ENCODE data around the gene DOCK4.

DOCK4 gene

GRCh38 chr7:112205343-112206237 lies 609 bp downstream of the DOCK4 start:
- DNase-seq, result peak; percentile 69
- peaks cover 38% of the 10 kb centered on the region for H3K4me1 Mint-ChIP-seq
- peaks cover 6% of the 10 kb centered on the region for H3K36me3 Mint-ChIP-seq (ENCODE audit: low read depth)
- no peaks in the 10 kb centered on the region for H3K9me3 Mint-ChIP-seq
- peak overlapping the region; percentile 86 for H3K27ac Mint-ChIP-seq
- H3K27me3 Mint-ChIP-seq (ENCODE audit: low read depth, poor library complexity), result no peaks in the 10 kb centered on the region
- no peak for TF ChIP-seq CTCF (IDR thresholded peaks at IDR 0.05)
- peak overlapping the region; percentile 98 for H3K4me3 Mint-ChIP-seq

- DNase-seq, result no peak
- Mint-ChIP-seq H3K36me3 (ENCODE audit: low read depth) (peaks cover 6% of the 10 kb centered on the region), H3K27ac (peak overlapping the region; percentile 86), H3K9me3 (no peaks in the 10 kb centered on the region), H3K27me3 (ENCODE audit: low read depth, poor library complexity) (no peaks in the 10 kb centered on the region), H3K4me3 (peak overlapping the region; percentile 98), H3K4me1 (peaks cover 38% of the 10 kb centered on the region)
- TF ChIP-seq CTCF (IDR thresholded peaks at IDR 0.05), result no peak
Observed at GRCh38 chr7:112204499-112205342, 1.5 kb downstream of the DOCK4 start.

- H3K4me3 Mint-ChIP-seq, result peak overlapping the region; percentile 98
- TF ChIP-seq CTCF (IDR thresholded peaks at IDR 0.05), result no peak
- no peaks in the 10 kb centered on the region for H3K27me3 Mint-ChIP-seq (ENCODE audit: low read depth, poor library complexity)
- peaks cover 6% of the 10 kb centered on the region for H3K36me3 Mint-ChIP-seq (ENCODE audit: low read depth)
- no peak for DNase-seq
- H3K9me3 Mint-ChIP-seq, result no peaks in the 10 kb centered on the region
- no peak overlapping the region for H3K27ac Mint-ChIP-seq
- peaks cover 38% of the 10 kb centered on the region for H3K4me1 Mint-ChIP-seq
Observed at GRCh38 chr7:112203365-112203739, 2.8 kb downstream of the DOCK4 start.

GRCh38 chr7:112202816-112203215 lies 3.4 kb downstream of the DOCK4 start:
- DNase-seq, result no peak
- no peaks in the 10 kb centered on the region for H3K9me3 Mint-ChIP-seq
- H3K27me3 Mint-ChIP-seq (ENCODE audit: low read depth, poor library complexity), result no peaks in the 10 kb centered on the region
- H3K4me3 Mint-ChIP-seq, result peak overlapping the region; percentile 33
- no peak overlapping the region for H3K27ac Mint-ChIP-seq
- TF ChIP-seq CTCF (IDR thresholded peaks at IDR 0.05), result no peak
- peaks cover 37% of the 10 kb centered on the region for H3K4me1 Mint-ChIP-seq
- peaks cover 6% of the 10 kb centered on the region for H3K36me3 Mint-ChIP-seq (ENCODE audit: low read depth)

- H3K27ac Mint-ChIP-seq, result no peak overlapping the region
- H3K36me3 Mint-ChIP-seq (ENCODE audit: low read depth), result peaks cover 6% of the 10 kb centered on the region
- H3K4me3 Mint-ChIP-seq, result no peak overlapping the region
- peaks cover 33% of the 10 kb centered on the region for H3K4me1 Mint-ChIP-seq
- H3K27me3 Mint-ChIP-seq (ENCODE audit: low read depth, poor library complexity), result no peaks in the 10 kb centered on the region
- no peak for TF ChIP-seq CTCF (IDR thresholded peaks at IDR 0.05)
- H3K9me3 Mint-ChIP-seq, result no peaks in the 10 kb centered on the region
- DNase-seq, result no peak
Observed at GRCh38 chr7:112201839-112202238, 4.4 kb downstream of the DOCK4 start.
